HFFc6 (cell line): ENCODE data around the gene NAT10. TPM values are rescaled to one million over a fixed set of nuclear protein-coding genes. Genes with fewer than 3 reads are reported as not detected.
"Not testable (repeated sequence)": the region's sequence is repeated elsewhere in the genome, so short reads cannot be mapped to it uniquely, and the experiment has no call there.

Experiments used
- DNase-seq: peaks from one replicate; pipeline ENCODE4 v3.0.0-alpha.2; 2018
- H3K27ac Mint-ChIP-seq: 2 replicates; pipeline ENCODE4 v1.8.0; 2020; ENCODE audit warnings: mild to moderate bottlenecking, mixed read lengths
- H3K27me3 Mint-ChIP-seq: 2 replicates; pipeline ENCODE4 v1.8.0; 2021; ENCODE audit warnings: mild to moderate bottlenecking, moderate library complexity, mixed read lengths; ENCODE audit not compliant: insufficient read depth
- H3K36me3 Mint-ChIP-seq: 2 replicates; pipeline ENCODE4 v1.8.0; 2021; ENCODE audit warnings: low read depth, mixed read lengths
- H3K4me1 Mint-ChIP-seq: 2 replicates; pipeline ENCODE4 v1.8.0; 2020; ENCODE audit warnings: low read depth, mixed read lengths
- H3K4me3 Mint-ChIP-seq: 2 replicates; pipeline ENCODE4 v1.8.0; 2020; ENCODE audit warnings: mild to moderate bottlenecking, moderate library complexity, mixed read lengths
- H3K9me3 Mint-ChIP-seq: 2 replicates; pipeline ENCODE4 v1.8.0; 2020; ENCODE audit warnings: mild to moderate bottlenecking, mixed read lengths
- long read RNA-seq: library from polyadenylated mRNA; unstranded; transcript quantifications from one replicate; pipeline ENCODE4 v2.0.0, GENCODE V29; 2019
- total RNA-seq, 6 experiments: library from RNA; stranded (reverse); fragmentation: NEBNext Ultra II Directional; extraction: Animal tissue kit (Norgen Biotek cat#: 25700); gene quantifications; 2 replicates in 1 of 6; 3 replicates in 5 of 6; pipeline ENCODE4 v1.2.3, GENCODE V29; 2021
- TF ChIP-seq, protein P1 (sequence below): fragments of 200-600 bp; sonication (generic); IDR thresholded peaks from 2 replicates; pipeline ENCODE4 v1.5.0; 2021; ENCODE audit warnings: antibody characterized with exemption, mild to moderate bottlenecking

NAT10 gene
- 10 to 100 TPM; 46.9 to 61.2 (median 54.9) TPM for total RNA-seq
- long read RNA-seq, full-length matches to known transcripts, result 15 of 29 reads
- long read RNA-seq, partial matches to known transcripts, result 11 of 29 reads
- long read RNA-seq, other reads (novel, unspliced or antisense), result 3 of 29 reads

DNA sequence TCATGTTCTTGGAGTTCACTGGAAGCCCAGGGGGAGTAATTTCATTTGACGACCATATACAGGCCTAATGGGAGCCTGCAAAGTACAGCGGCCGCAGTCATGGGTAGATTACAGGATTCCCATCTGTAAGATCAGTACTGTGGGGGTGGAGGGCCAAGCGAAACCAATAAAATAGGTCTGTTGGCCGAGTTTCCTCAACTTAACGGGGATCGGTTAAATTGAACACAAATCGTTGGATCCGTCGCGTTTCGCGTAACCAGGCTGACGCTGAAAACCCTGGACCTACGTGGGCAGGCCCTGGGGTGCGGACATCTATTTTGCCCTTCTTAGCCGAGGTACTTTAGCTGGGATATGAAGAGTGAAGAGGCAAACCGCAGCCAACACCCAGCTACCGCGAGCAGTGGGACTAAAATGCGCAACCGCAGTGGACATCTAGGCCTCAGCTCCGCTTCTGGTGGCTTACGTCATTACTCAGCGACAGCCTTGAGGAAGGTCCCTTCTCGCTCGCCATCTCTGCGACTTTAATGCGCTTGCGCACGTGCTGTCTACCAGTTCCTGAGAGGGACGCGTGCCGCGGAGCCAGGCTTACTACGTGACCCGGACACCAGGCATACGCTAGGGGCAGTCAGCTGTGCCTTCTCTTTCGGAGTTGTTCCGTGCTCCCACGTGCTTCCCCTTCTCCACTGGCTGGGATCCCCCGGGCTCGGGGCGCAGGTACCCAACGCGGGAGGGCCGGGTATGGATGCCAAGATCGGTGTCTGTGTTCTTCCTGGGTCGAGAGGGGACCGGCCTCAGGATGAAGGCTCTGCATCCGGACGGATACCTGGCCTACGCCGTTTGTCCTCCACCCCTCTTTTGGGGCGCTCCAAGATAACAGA is at the start of gene NAT10:
Gene NAT10 (plus strand): TSS at position 551 of the 878 bp plus-strand sequence. CDS start 2,597 bp downstream, outside the sequence.
- peak; percentile 99 for DNase-seq
- H3K4me3 Mint-ChIP-seq, result peak within 1 kb of the TSS; percentile 92
- TF ChIP-seq, protein P1, sequence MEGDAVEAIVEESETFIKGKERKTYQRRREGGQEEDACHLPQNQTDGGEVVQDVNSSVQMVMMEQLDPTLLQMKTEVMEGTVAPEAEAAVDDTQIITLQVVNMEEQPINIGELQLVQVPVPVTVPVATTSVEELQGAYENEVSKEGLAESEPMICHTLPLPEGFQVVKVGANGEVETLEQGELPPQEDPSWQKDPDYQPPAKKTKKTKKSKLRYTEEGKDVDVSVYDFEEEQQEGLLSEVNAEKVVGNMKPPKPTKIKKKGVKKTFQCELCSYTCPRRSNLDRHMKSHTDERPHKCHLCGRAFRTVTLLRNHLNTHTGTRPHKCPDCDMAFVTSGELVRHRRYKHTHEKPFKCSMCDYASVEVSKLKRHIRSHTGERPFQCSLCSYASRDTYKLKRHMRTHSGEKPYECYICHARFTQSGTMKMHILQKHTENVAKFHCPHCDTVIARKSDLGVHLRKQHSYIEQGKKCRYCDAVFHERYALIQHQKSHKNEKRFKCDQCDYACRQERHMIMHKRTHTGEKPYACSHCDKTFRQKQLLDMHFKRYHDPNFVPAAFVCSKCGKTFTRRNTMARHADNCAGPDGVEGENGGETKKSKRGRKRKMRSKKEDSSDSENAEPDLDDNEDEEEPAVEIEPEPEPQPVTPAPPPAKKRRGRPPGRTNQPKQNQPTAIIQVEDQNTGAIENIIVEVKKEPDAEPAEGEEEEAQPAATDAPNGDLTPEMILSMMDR, result peak; percentile 39
- no peaks in the 10 kb centered on the region for H3K9me3 Mint-ChIP-seq
- peaks cover 13% of the 10 kb centered on the region for H3K27me3 Mint-ChIP-seq
- peak within 1 kb of the TSS; percentile 99 for H3K27ac Mint-ChIP-seq
- peaks cover 34% of the 10 kb centered on the region for H3K36me3 Mint-ChIP-seq
- peaks cover 37% of the 10 kb centered on the region for H3K4me1 Mint-ChIP-seq

GRCh38 chr11:34056672-34057071 is 48.8 kb upstream of the NAT10 start:
- DNase-seq, result no peak
- Mint-ChIP-seq H3K36me3 (peaks cover 29% of the 10 kb centered on the region), H3K27me3 (peaks cover 3% of the 10 kb centered on the region), H3K4me1 (peaks cover 46% of the 10 kb centered on the region), H3K9me3 (no peaks in the 10 kb centered on the region), H3K4me3 (peak overlapping the region; percentile 39), H3K27ac (no peak overlapping the region)
- TF ChIP-seq, protein P1, result no peak

DNA sequence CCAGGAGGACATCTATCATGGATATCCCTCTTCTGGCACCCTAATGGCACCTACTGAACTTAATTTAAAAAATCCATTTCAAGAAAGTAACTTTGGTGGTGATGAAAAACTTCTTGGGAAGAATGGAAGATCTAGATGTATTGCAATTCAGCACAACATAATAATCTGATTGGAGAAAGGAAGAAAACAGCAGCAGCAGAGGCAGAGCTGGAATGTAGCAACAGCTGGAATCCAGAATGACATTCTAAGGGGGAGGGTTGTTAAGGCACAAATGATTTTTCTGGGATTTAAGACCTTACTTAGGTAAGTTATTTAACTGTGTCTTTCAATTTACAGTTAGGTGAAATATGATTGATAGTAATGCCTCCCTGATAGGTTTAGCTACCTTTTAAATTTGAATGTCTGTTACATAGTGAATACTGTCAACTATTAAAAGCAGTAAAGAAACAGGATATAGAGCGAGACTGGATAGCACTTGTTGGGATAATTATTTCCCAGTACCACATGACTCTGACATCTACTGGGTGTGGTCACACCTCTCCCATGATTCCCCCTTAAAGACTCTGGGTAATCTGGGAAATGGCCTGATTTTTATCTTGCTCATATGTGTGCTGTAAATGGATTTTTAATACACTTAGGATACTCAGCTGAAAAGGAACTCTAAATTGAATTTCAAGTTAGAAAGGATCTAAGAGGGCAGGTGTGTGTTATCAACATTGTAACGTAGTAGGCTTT is 42.2 kb upstream of the NAT10 start:
- H3K27me3 Mint-ChIP-seq, result peaks cover 1% of the 10 kb centered on the region; the same call in 1 of the 2 replicates
- TF ChIP-seq, protein P1, result no peak
- H3K36me3 Mint-ChIP-seq, result peaks cover 56% of the 10 kb centered on the region
- DNase-seq, result no peak
- H3K9me3 Mint-ChIP-seq, result no peaks in the 10 kb centered on the region
- peak overlapping the region; percentile 38; the same call in 1 of the 2 replicates for H3K27ac Mint-ChIP-seq
- H3K4me1 Mint-ChIP-seq, result peaks cover 63% of the 10 kb centered on the region
- H3K4me3 Mint-ChIP-seq, result no peak overlapping the region

GRCh38 chr11:34064291-34064690 is 41.1 kb upstream of the NAT10 start:
- H3K36me3 Mint-ChIP-seq, result peaks cover 49% of the 10 kb centered on the region
- peaks cover 1% of the 10 kb centered on the region; the same call in 1 of the 2 replicates for H3K27me3 Mint-ChIP-seq
- no peak overlapping the region for H3K27ac Mint-ChIP-seq
- H3K4me3 Mint-ChIP-seq, result no peak overlapping the region
- DNase-seq, result no peak
- TF ChIP-seq, protein P1, result no peak
- peaks cover 57% of the 10 kb centered on the region for H3K4me1 Mint-ChIP-seq
- H3K9me3 Mint-ChIP-seq, result no peaks in the 10 kb centered on the region

GRCh38 chr11:34065505-34066203 is 39.8 kb upstream of the NAT10 start:
- H3K27ac Mint-ChIP-seq, result 0 out of 2 replicates have a peak overlapping the region, but pooled peaks have one; percentile 29
- H3K4me1 Mint-ChIP-seq, result peaks cover 62% of the 10 kb centered on the region
- H3K4me3 Mint-ChIP-seq, result no peak overlapping the region
- TF ChIP-seq, protein P1, result peak; percentile 48; the same call in 1 of the 2 replicates
- peaks cover 1% of the 10 kb centered on the region; the same call in 1 of the 2 replicates for H3K27me3 Mint-ChIP-seq
- peaks cover 45% of the 10 kb centered on the region for H3K36me3 Mint-ChIP-seq
- H3K9me3 Mint-ChIP-seq, result no peaks in the 10 kb centered on the region
- DNase-seq, result peak; percentile 13

DNA sequence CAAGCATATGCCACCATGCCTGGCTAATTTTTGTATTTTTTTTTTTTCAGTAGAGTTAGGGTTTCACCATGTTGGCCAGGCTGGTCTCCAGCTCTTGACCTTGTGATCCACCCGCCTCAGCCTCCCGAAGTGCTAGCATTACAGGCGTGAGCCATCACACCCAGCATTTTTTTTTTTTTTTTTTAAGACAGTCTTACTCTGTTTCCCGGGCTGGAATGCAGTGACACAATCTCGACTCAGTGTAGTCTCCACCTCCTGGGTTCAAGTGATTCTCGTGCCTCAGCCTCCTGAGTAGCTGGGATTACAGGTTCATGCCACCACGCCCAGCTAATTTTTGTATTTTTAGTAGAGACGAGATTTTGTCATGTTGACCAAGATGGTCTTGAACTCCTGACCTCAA is 38.7 kb upstream of the NAT10 start:
- peaks cover 45% of the 10 kb centered on the region for H3K36me3 Mint-ChIP-seq
- DNase-seq, H3K27me3 Mint-ChIP-seq, H3K9me3 Mint-ChIP-seq: not testable (repeated sequence)
- H3K4me1 Mint-ChIP-seq, result peaks cover 62% of the 10 kb centered on the region
- peak overlapping the region; percentile 49; the same call in 1 of the 2 replicates for H3K27ac Mint-ChIP-seq
- H3K4me3 Mint-ChIP-seq, result peak overlapping the region; percentile 24; the same call in 1 of the 2 replicates
